NCI-H1436 (cell line): Measurements from ENCODE around the gene SZT2.
"Not testable (repeated sequence)": the region's sequence is repeated elsewhere in the genome, so short reads cannot be mapped to it uniquely, and the experiment has no call there.

Experiments used
- DNase-seq: peaks from one replicate; lab custom pipeline; 2025; lab: John Stamatoyannopoulos, UW

Gene SZT2

DNA sequence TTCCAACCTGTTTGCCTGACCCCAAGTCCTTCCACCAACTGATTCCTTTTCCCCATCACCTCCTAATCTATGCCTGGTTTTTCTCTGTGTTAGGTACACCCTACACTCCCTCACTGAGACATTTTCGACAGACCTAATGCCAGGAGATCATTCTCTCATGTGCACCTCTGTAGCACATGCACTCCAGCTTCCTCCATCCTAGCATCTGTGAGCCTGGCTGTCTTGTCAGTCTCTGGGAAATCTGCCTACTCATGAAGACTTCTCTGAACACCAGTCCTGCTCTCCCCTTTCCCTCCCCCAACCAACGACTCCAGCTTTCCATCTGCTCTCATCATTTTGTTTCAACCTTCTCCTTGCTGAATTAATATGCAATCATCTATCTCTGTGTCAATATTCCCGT is 1.1 kb upstream of the SZT2 start:
- DNase-seq = no peak

DNA sequence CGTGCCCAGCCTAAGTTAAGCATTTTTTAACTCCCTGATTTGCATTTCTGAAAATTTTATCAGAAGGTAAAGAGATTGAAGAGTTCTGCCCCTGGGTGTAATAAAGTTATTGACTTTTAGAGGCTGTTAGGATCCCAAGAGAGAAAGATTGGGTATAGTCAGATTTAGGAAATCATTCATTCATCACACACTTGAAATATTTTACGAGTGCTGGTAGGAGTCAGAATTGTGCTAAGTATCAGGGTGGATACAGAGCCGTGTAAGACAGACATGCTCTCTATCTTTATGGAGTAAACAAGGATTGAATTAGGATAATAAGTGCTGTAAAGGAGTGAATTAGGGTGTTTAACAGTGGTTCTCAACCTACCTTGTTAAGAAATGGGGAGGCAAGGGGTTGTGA is 3.0 kb downstream of the SZT2 start:
- DNase-seq = no peak

DNA sequence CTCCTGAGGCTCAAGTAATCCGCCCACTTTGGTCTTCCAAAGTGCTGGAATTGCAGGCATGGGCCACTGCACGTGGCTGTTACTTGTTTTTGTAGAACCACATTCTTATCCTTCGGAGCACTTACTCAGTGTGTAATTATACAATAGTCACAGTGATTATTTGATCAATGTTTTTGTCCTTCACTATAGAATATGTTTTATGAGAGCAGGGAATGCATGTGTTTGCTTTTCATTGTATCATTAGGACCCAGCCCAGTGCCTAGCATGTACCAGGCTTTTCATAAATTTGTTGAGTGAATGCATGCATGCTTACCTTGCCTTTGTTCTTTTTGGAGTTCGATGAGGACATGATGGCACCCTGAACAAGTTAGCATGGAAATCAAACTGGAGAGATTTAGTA is 5.8 kb downstream of the SZT2 start:
- no peak for DNase-seq

DNA sequence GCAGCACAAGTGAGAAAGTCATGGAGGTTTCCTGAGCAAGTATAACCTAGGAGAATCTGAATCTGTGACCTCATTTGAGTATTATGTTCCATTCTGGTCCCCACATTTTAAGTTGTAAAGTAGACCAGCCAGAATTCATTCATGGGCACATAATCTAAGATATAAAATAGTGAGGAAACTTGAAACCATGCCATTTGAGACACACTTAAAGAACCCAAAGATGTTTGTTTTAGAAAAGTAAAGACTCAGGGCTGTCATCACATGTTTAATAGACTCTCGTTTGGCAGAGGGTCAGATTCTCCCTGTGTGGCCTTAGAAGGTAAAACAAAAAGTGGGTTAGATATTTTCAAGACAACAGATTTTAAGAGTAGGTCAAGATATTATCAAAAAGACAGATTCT is 6.4 kb downstream of the SZT2 start:
- DNase-seq = no peak

DNA sequence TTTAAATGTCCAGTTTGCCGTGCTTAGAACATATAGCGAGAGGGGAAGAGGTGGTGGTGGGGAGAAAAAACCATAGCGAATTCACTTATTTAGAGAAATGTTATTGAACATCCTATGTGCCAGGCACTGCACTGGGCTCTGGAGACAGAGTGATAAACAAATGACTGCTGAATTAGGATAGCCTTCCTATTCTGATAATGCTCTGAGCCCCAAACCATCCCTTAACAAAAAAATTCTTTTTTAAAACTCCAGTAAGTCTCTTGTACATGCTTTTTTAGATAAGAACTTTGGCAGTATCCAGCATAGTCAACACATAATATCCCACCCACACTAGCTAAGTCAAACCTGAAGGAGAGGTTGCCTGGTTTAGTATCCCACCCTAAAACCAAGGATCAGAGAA is 8.5 kb downstream of the SZT2 start:
- no peak for DNase-seq

DNA sequence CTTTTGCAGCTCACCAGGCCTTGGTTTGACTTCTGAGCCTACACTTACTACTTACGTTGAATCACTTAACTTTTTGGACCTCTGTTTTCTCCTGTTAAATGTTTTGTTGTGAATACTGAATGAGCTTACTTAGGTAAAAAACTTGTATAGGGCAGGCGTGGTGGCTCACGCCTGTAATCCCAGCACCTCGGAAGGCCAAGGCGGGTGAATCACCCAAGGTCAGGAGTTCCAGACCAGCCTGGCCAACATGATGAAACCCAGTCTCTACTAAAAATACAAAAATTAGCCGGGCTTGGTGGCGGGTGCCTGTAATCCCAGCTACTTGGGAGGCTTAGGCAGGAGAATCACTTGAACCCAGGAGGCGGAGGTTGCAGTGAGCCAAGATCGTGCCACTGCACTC is 10.7 kb downstream of the SZT2 start:
- DNase-seq = not testable (repeated sequence)

DNA sequence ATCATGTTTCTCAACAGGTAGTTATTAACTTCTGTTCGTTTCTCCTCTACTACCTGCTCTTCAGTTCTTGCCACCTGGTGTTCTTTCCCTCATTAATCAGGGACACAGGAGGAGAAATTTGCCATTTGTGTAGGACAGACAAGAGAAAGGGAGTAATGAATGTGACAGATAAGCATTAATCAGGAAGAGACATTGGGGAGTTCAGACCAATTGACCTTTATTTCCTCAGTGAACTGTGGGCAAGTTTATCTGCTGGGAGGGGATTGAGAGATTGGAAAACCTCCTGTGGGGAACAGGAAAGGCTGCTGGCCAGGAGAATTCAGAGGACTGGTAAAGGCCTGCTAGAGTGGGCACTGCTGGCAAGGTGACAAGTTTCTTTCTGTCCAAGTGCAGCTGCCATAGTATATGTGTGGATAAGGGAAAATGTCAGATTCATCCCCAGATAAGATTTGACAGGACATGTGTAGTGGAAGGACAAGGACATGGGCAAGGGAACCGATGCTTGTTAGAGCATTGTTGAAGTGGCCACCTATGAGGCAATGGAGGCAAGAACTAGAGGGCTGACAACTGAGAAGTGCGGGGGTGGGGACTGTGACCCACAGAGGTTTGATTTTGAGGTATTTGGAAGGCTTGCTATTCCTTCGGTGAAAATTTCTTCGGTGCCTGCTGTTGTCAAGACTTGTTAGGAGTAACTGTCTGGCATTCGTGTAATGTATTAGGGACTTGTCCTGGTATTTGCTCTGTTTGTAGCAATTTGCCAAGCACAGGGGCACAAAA is 12.6 kb downstream of the SZT2 start:
- DNase-seq = no peak

DNA sequence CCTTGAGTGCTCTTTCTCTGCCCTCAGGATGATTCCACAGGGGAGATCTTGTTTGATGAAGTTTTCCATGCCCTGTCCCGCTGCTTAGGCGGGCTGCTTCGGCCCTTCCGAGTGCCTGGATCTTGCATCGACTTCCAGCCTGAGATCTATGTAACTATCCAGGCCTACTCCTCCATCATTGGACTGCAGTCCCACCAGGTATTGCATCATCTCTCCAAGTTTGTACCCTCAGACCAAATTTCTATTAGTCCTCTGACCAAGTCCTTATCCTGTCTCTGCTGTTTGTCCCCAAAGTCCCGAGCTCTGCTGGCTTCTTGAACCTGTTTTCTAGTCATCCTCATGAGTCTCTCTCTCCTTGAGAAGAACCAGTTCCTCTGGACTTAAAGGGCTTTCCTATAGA is 14.7 kb downstream of the SZT2 start:
- DNase-seq = no peak

DNA sequence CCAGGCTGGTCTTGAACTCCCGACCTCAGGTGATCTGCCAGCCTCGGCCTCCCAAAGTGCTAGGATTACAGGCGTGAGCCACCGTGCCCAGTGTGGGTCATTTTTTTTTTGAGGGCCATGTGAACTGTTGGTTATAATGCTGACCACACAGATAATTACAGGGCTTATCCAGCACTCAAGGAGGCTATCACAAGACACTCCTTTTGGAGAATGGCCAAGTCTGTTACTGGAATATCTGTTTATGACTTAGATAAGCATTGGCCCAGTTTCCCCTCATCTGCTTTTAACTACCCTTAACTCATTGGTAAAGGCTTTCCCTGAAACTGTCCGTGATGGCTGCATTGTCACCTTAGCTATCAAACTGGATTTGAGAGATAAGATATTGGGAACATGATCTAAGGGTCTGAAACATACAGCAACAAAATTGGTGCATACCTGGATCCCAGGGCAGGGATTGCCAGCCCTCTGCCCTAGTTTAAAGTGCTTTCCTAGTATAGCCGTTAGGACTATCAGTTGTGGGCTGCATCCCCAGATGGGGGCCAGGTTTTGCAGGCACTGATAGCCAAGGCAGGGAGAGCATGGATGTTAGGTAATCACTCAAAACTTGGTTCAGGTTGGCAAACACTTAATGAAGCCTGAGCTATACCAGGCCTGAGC is 15.6 kb downstream of the SZT2 start:
- no peak for DNase-seq

DNA sequence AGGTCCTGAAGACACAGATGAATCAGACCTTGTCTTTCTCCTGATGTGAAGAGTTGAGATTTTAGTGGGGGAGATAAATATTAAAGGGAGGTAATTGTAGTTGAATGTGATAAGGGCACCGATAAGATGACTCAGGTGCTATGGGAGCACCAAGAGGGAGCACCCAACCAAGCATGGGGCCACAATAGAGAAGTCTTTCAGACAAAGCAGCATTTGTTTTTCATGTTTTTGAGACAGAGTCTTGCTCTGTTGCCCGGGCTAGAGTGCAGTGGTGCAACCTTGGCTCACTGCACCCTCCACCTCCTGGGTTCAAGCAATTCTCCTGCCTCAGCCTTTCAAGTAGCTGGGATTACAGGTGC is 16.2 kb downstream of the SZT2 start:
- no peak for DNase-seq

DNA sequence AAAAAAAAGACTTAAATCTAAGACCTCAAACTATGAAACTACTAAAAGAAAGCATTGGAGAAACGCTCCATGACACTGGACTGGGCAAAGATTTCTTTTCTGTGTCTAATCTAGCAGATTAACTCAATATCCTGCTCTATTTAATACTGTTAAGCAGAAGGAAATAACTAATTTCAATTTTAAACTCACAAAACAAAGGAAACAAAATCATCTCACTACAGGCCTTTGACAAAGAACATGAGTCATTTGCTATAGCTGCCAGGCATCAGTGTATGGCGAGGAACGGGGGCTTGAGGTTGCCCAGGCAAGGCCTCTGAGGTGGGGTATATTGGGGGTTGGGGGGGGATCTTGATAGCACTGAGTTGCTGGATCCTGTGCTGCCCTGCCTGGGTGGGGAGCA is 20.9 kb downstream of the SZT2 start:
- DNase-seq = no peak

DNA sequence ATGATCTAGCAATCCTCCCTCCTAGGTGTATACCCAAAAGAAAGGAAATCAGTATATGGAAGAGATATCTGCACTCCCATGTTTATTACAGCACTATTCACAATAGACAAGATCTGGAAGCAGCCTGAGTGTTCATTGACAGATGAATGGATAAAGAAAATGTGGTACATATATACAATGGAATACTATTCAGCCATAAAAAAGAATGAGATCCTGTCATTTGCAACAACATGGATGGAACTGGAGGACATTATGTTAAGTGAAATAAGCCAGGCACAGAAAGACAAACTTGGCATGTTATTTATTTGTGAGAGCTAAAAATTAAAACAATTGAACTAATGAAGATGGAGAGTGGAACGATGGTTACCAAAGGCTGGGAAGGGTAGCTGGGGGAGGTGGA is 23.7 kb downstream of the SZT2 start:
- DNase-seq = not testable (repeated sequence)

DNA sequence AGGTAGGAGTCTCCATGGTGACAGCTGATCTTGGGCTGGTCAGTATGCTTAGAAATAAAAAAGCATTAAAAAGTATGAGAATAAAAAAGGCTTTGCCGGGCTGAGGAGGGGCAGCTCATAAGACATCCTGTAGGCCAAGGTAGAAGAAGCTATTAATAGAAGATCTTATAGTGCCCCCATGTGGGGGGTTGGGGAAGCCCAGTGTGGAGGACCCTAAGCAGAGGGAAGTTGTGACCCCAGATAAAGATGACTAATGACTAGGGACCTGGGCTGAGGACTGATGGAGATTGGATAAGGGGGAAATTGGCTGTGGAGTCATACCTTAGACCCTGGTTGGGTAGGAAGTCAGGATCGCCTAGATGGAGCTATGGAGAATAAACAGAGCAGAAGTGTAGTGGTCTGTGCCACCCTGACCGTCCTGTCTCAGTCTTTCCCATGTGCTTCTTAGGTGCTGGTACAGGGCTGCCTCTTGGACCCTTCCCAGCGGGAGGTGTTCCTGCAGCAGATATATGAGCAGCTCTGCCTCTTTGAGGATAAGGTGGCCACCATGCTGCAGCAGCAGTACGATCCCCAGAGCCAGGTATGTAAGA is 25.0 kb downstream of the SZT2 start:
- DNase-seq = peak; percentile 27

DNA sequence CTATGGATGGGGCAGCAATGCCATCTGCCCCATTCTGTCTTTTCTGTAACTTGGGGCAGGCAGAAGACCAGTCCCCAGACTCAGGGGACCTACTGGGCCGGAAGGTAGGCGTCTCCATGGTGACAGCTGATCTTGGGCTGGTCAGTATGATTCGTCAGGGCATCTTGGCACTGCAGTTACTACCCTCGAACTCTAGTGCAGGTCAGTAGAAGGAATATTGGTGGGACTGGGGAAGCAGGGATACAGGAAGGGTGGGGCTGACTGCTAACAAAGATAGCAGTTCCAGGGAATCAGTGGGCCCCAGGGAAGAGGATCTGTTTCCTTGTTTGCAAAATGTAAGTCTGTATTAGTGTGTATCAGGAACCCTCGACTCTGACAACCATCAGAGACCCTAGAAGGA is 26.2 kb downstream of the SZT2 start:
- DNase-seq = no peak

DNA sequence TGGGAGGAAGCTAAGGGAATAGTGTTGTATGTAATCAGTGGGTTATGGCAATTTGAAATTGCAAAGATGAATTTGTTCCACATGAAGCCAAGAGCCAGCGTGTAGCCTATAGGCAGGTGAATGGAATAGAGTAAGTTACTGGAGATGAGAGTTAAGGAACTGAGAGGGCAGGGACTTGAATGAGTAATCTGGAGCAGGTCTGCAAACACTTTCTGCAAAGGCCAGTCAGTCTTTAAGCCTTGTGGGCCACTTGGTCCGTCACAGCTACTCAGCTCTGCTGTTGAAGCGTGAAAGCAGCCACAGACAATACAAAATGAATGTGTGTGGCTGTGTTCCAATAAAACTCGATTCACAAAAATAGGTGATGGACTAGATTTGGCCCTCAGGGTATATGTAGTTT is 29.2 kb downstream of the SZT2 start:
- no peak for DNase-seq

DNA sequence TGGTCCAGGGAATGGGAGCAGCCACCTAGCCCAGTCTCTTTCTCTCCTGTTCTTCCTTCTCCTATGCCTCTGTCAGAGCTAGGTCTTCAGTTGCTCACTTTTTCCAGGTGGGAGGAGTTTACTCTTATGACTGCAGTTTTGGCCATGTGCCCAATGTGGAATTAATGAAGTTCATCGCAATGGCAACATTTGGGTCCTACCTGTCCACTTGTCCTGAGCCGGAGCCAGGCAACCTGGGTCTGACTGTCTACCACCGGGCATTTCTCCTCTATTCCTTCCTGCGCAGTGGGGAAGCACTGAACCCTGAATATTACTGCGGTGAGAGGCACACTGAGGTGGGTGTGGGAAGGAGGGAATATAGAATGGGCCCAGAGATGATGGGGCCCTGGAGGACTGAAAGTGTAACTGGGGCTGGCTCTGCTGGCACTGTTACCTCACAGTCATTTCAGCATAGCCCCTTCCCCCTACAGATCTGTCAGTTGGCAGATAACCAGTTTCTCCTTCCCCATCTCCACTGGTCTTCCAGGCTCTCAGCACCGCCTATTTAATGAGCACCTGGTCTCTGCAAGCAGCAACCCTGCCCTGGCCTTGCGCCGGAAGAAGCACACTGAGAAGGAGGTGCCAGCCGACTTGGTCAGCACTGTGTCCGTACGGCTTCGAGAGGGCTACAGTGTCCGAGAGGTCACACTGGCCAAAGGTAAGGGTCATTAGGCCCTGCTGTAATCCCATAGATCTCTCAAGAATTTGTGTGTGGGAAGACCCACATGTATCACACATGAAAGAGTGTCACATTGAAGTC is 30.1 kb downstream of the SZT2 start:
- no peak for DNase-seq

DNA sequence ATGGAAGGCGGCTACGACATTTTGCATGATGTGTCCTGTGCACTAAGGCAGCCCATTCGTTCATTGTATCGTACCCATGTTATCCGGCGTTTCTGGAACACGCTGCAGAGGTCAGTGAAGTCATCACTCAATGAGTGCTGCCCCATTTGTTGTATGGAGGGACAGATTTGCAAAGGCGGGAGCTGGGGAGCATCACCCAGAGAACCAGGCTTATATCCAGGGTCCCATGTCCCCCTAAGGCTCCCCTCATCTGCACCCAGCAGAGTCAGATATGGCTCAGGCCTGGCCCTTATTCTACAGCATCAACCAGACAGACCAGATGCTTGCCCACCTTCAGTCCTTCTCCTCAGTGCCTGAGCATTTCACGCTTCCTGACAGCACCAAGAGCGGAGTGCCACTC is 31.2 kb downstream of the SZT2 start:
- DNase-seq = no peak

DNA sequence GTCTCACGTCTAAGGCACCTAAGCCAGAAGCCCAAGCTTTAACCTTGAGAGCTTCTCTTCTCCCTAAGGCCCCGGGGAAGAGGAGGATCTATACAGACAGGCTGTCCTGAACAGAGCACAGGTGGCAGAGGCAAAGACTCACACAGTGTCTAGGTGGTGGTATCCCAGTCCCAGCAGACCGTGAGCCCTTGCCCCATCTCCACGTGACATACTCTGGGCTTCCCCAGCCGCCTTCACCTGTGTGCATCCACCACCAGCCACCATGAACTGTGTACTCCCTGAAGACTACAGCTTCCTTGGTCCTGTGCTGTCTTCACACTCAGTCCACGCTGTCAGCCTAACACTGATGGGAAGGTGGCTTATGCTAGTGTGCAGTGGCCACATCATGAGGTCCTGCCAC is 31.7 kb downstream of the SZT2 start:
- no peak for DNase-seq

DNA sequence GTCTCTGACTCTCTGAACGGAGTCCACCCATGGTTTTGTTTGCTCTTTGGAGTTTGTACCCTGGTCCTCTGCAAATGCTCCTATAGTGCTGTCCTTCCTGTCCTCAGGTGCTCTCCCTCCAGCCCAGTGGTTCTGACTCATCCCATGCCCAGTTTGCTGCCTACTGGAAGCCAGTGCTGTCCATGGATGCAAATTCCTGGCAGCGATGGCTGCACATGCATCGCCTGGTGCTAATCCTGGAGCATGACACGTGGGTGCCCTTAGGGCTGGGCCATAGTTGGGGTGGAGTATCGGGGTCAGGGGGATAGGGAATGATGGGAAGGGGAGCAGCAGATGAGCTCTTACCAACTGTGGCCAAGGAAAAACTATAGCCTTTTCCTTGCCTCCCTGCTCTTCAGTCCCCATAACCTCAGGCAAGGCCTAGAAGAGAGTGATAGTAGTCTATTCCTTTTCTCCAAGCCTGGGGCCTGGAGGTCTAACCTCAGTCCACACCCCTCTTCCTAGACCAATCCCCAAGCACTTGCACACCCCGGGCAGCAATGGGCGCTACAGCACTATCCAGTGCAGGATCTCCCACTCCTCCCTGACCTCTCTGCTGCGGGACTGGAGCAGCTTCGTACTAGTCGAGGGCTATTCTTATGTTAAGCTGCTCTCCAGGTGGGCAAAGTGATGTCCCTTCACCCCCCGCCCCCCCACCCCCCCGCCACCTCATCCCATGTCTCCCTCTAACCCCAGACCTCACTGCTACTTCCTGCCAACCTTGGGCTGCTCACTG is 32.5 kb downstream of the SZT2 start:
- DNase-seq = no peak

DNA sequence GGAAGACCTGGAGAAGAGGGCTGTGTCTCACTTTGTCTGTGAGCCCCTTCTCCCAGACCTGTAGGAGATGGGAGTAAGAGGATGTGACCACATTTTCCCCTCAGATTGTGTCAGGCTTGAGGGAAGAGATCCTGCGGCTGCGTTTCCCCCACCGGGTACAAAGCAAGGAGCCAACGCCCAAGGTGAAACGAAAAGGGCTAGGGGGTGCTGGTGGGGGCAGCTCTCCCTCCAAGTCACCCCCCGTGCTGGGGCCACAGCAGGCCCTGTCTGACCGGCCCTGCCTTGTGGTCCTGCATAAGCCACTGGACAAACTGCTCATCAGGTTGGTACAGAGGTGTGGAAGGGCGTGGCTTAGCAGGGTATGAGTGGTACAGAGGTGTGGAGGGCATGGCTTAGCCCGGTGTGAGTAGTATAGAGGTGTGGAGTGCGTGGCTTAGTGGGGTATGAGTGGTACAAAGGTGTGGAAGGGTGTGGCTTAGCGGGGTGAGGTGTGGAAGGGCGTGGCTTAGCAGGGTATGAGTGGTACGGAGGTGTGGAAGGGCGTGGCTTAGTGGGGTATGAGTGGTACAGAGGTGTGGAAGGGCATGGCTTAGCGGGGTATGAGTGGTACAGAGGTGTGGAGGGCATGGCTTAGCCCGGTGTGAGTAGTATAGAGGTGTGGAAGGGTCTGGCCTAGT is 33.4 kb downstream of the SZT2 start:
- DNase-seq = no peak
